GM23338 (cell line): ENCODE data around the gene AOPEP. TPM values are rescaled to one million over a fixed set of nuclear protein-coding genes. Genes with fewer than 3 reads are reported as not detected.

ENCODE experiments used
- ATAC-seq: fragments of 200-7000 bp; cut with Tn5 transposase; 3 replicates; pipeline ENCODE4 v1.9.1; 2020
- DNase-seq: peaks from one replicate; pipeline ENCODE4 v3.0.0-alpha.2; 2015; ENCODE audit warnings: low spot score
- H2AFZ ChIP-seq: fragments of 200-600 bp; sonication (generic); 2 replicates; pipeline ENCODE4 v1.8.0; 2016; ENCODE audit warnings: antibody characterized with exemption, mild to moderate bottlenecking, moderate library complexity
- H3F3A ChIP-seq: fragments of 200-600 bp; sonication (generic); replicated peaks from 2 replicates; pipeline ENCODE4 v1.8.0; 2017; ENCODE audit warnings: antibody characterized with exemption, mixed run types, low read depth
- H3K27ac ChIP-seq: fragments of 200-600 bp; sonication (generic); 2 replicates; pipeline ENCODE4 v1.6.1; 2016; ENCODE audit warnings: low read depth
- H3K27me3 ChIP-seq: fragments of 200-600 bp; sonication (generic); 2 replicates; pipeline ENCODE4 v1.8.0; 2016; ENCODE audit warnings: mild to moderate bottlenecking, mixed run types, moderate library complexity; ENCODE audit not compliant: insufficient read depth
- H3K36me3 ChIP-seq: fragments of 200-600 bp; sonication (generic); 2 replicates; pipeline ENCODE4 v1.8.0; 2016; ENCODE audit warnings: mild to moderate bottlenecking; ENCODE audit not compliant: insufficient read depth
- H3K4me1 ChIP-seq: fragments of 200-600 bp; sonication (generic); 2 replicates; pipeline ENCODE4 v1.8.0; 2016; ENCODE audit warnings: mild to moderate bottlenecking, moderate library complexity; ENCODE audit not compliant: insufficient read depth
- H3K4me2 ChIP-seq: fragments of 200-600 bp; sonication (generic); 2 replicates; pipeline ENCODE4 v1.7.1; 2017; ENCODE audit warnings: mixed run types
- H3K4me3 ChIP-seq: fragments of 200-600 bp; sonication (generic); 2 replicates; pipeline ENCODE4 v1.6.1; 2016; ENCODE audit warnings: mixed run types
- H3K79me2 ChIP-seq: fragments of 200-600 bp; sonication (generic); replicated peaks from 2 replicates; pipeline ENCODE4 v1.8.0; 2017; ENCODE audit warnings: mild to moderate bottlenecking; ENCODE audit not compliant: insufficient read depth
- H3K9me2 ChIP-seq: fragments of 200-600 bp; sonication (generic); 2 replicates; pipeline ENCODE4 v1.8.0; 2017; ENCODE audit not compliant: insufficient read depth
- H4K20me1 ChIP-seq: fragments of 200-600 bp; sonication (generic); replicated peaks from 2 replicates; pipeline ENCODE4 v1.8.0; 2017; ENCODE audit warnings: mild to moderate bottlenecking; ENCODE audit not compliant: insufficient read depth
- H3K27ac Mint-ChIP-seq: 2 replicates; pipeline ENCODE4 v1.8.0; 2020; ENCODE audit warnings: inconsistent platforms, mild to moderate bottlenecking, moderate library complexity, mixed read lengths
- H3K27me3 Mint-ChIP-seq: 3 replicates; pipeline ENCODE4 v1.8.0; 2022; ENCODE audit warnings: low read depth, mild to moderate bottlenecking, moderate library complexity, mixed read lengths, inconsistent platforms; ENCODE audit not compliant: insufficient read depth, poor library complexity
- H3K36me3 Mint-ChIP-seq: 3 replicates; pipeline ENCODE4 v1.8.0; 2021; ENCODE audit warnings: low read depth, mild to moderate bottlenecking, inconsistent platforms, moderate library complexity, mixed read lengths
- H3K4me1 Mint-ChIP-seq: 3 replicates; pipeline ENCODE4 v1.8.0; 2020; ENCODE audit warnings: mild to moderate bottlenecking, inconsistent platforms, mixed read lengths
- H3K4me3 Mint-ChIP-seq: 3 replicates; pipeline ENCODE4 v1.8.0; 2021; ENCODE audit warnings: moderate library complexity, mild to moderate bottlenecking, inconsistent platforms, mixed read lengths
- H3K9me3 Mint-ChIP-seq: 3 replicates; pipeline ENCODE4 v1.8.0; 2020; ENCODE audit warnings: moderate library complexity, mild to moderate bottlenecking, inconsistent platforms, mixed read lengths
- CREB1 ChIP-seq: fragments of 250-450 bp; sonication (Bioruptor Pico); IDR thresholded peaks from 2 replicates; pipeline ENCODE4 v1.5.0; 2020; ENCODE audit warnings: low read depth, mild to moderate bottlenecking, moderate library complexity
- EZH2 ChIP-seq: fragments of 200-600 bp; sonication (generic); IDR thresholded peaks from one replicate; pipeline ENCODE4 v1.8.0; 2017; ENCODE audit warnings: antibody characterized with exemption, mild to moderate bottlenecking, low read depth; ENCODE audit not compliant: unreplicated experiment
- EZH2phosphoT487 ChIP-seq: fragments of 200-600 bp; sonication (generic); IDR thresholded peaks from one replicate; pipeline ENCODE4 v1.8.1; 2018; ENCODE audit warnings: antibody characterized with exemption; ENCODE audit not compliant: unreplicated experiment
- JUNB ChIP-seq: IDR thresholded peaks from one replicate; pipeline ENCODE4 v1.6.1; 2016; ENCODE audit warnings: antibody characterized with exemption; ENCODE audit not compliant: unreplicated experiment
- NANOG ChIP-seq: IDR thresholded peaks from 2 replicates; pipeline ENCODE4 v1.6.1; 2016; ENCODE audit warnings: antibody characterized with exemption, borderline replicate concordance
- POLR2AphosphoS5 ChIP-seq: IDR thresholded peaks from 2 replicates; pipeline ENCODE4 v1.6.1; 2016; ENCODE audit warnings: antibody characterized with exemption, low read depth
- STAT1 ChIP-seq: IDR thresholded peaks from one replicate; pipeline ENCODE4 v1.6.1; 2016; ENCODE audit warnings: antibody characterized with exemption; ENCODE audit not compliant: unreplicated experiment
- ZNF114 ChIP-seq: fragments of 250-450 bp; sonication (Bioruptor Pico); IDR thresholded peaks from 2 replicates; pipeline ENCODE4 v1.5.0; 2020; ENCODE audit warnings: mild to moderate bottlenecking, moderate library complexity
- ZNF331 ChIP-seq: fragments of 250-450 bp; sonication (Bioruptor Pico); IDR thresholded peaks from 2 replicates; pipeline ENCODE4 v1.5.0; 2020; ENCODE audit warnings: low read depth, mild to moderate bottlenecking, moderate library complexity
- polyA plus RNA-seq: library from polyadenylated mRNA; unstranded; fragments of >200 nt; fragmentation: Nextera tagmentation; extraction: Ambion mirVana; gene quantifications from 2 replicates; pipeline ENCODE4 v1.2.1, GENCODE V29; 2016
- total RNA-seq: library from RNA; depleted of rRNA; stranded (reverse); fragments of >200 nt; shearing (Covaris generic); gene quantifications from 2 replicates; pipeline ENCODE4 v1.2.3, GENCODE V29; 2014
- TF ChIP-seq, protein P1 (sequence below): IDR thresholded peaks from 2 replicates; pipeline ENCODE4 v1.6.1; 2016; ENCODE audit warnings: antibody characterized with exemption
- TF ChIP-seq, protein P2 (sequence below), 2 experiments: fragments of 200-600 bp in 1 of 2; sonication (generic) in 1 of 2; conservative IDR thresholded peaks; 2 replicates each; pipeline versions ENCODE4 v1.5.1 to v1.6.1; 2016 to 2017; ENCODE audit warnings: antibody characterized with exemption in 2 of 2, low read depth in 2 of 2, mild to moderate bottlenecking in 2 of 2, moderate library complexity in 1 of 2
- TF ChIP-seq, protein P3 (sequence below): IDR thresholded peaks from one replicate; pipeline ENCODE4 v1.6.1; 2018; ENCODE audit warnings: antibody characterized with exemption; ENCODE audit not compliant: unreplicated experiment

Gene AOPEP
- total and polyA plus RNA-seq, 2 experiments from 2014 or later, result 7.0 to 16.5 TPM

DNA sequence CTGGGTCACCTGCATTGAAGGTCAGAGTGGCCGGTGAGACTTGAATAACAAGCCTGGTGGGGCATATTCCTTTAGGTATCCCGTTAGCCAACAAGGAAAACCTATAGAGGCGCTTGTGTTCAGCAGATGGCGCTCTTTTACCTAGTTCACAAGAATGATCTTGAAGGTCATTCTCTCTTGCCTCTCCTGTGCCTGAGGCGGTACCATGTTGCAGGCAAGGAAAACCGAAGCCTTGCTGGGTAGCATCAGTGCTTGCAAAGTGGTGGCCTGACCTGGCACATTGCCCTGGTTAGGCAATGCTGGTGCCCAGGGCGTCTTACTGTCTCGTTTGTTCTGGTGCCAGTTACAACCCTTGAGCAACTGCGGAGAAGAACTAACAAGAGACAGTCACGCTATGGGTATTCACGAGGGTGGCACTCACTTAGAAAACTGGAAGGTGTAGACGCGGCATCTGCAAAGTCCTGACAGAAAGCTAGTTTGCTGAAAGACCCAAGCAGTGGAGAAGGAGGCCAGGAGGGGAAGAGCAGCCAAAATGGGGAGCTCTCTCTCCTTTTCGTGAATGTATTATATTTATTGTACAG lies 56.7 kb downstream of the AOPEP start:
- Histone ChIP-seq H4K20me1 (no peaks in the 10 kb centered on the region), H2AFZ (no peak overlapping the region), H3K9me2 (no peaks in the 10 kb centered on the region), H3K4me1 (no peaks in the 10 kb centered on the region), H3K4me2 (no peak overlapping the region), H3K27ac (no peak overlapping the region), H3K27me3 (no peaks in the 10 kb centered on the region), H3K4me3 (no peak overlapping the region), H3K36me3 (no peaks in the 10 kb centered on the region), H3F3A (no peaks in the 10 kb centered on the region), H3K79me2 (no peaks in the 10 kb centered on the region)
- Mint-ChIP-seq H3K4me1 (peaks cover 15% of the 10 kb centered on the region), H3K27me3 (no peaks in the 10 kb centered on the region), H3K4me3 (no peak overlapping the region), H3K27ac (peak overlapping the region; percentile 49; the same call in 1 of the 2 replicates), H3K36me3 (no peaks in the 10 kb centered on the region), H3K9me3 (no peaks in the 10 kb centered on the region)
- ATAC-seq (peak; percentile 98), DNase-seq (peak; percentile 95)
- TF ChIP-seq, protein P1, sequence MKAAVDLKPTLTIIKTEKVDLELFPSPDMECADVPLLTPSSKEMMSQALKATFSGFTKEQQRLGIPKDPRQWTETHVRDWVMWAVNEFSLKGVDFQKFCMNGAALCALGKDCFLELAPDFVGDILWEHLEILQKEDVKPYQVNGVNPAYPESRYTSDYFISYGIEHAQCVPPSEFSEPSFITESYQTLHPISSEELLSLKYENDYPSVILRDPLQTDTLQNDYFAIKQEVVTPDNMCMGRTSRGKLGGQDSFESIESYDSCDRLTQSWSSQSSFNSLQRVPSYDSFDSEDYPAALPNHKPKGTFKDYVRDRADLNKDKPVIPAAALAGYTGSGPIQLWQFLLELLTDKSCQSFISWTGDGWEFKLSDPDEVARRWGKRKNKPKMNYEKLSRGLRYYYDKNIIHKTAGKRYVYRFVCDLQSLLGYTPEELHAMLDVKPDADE, result no peak
- TF ChIP-seq ZNF114 (CRISPR knock-in tag), result no peak
- TF ChIP-seq ZNF331 (CRISPR knock-in tag), result no peak
- TF ChIP-seq, protein P2, sequence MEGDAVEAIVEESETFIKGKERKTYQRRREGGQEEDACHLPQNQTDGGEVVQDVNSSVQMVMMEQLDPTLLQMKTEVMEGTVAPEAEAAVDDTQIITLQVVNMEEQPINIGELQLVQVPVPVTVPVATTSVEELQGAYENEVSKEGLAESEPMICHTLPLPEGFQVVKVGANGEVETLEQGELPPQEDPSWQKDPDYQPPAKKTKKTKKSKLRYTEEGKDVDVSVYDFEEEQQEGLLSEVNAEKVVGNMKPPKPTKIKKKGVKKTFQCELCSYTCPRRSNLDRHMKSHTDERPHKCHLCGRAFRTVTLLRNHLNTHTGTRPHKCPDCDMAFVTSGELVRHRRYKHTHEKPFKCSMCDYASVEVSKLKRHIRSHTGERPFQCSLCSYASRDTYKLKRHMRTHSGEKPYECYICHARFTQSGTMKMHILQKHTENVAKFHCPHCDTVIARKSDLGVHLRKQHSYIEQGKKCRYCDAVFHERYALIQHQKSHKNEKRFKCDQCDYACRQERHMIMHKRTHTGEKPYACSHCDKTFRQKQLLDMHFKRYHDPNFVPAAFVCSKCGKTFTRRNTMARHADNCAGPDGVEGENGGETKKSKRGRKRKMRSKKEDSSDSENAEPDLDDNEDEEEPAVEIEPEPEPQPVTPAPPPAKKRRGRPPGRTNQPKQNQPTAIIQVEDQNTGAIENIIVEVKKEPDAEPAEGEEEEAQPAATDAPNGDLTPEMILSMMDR (conservative IDR thresholded peaks at IDR 0.05; ENCODE audit: low read depth in 2 of 2), result peak; percentile 76 to 87

- Mint-ChIP-seq H3K27ac (no peak overlapping the region), H3K36me3 (no peaks in the 10 kb centered on the region), H3K27me3 (no peaks in the 10 kb centered on the region), H3K9me3 (no peaks in the 10 kb centered on the region), H3K4me3 (no peak overlapping the region), H3K4me1 (peaks cover 15% of the 10 kb centered on the region)
- Histone ChIP-seq H3K4me2 (no peak overlapping the region), H3K79me2 (no peaks in the 10 kb centered on the region), H3K4me1 (no peaks in the 10 kb centered on the region), H3K27ac (no peak overlapping the region), H3K27me3 (no peaks in the 10 kb centered on the region), H3K36me3 (no peaks in the 10 kb centered on the region), H2AFZ (no peak overlapping the region), H3K4me3 (no peak overlapping the region), H4K20me1 (no peaks in the 10 kb centered on the region), H3F3A (no peaks in the 10 kb centered on the region), H3K9me2 (no peaks in the 10 kb centered on the region)
- DNase-seq (no peak), ATAC-seq (no peak)
- TF ChIP-seq CREB1 (CRISPR knock-in tag) (no peak), POLR2AphosphoS5 (no peak), EZH2 (no peak), NANOG (no peak), EZH2phosphoT487 (no peak), ZNF331 (CRISPR knock-in tag) (no peak), STAT1 (no peak), ZNF114 (CRISPR knock-in tag) (no peak), JUNB (no peak)
- TF ChIP-seq, protein P1, result no peak
- TF ChIP-seq, protein P2 (conservative IDR thresholded peaks at IDR 0.05; ENCODE audit: low read depth in 2 of 2), result no peak
- TF ChIP-seq, protein P3, sequence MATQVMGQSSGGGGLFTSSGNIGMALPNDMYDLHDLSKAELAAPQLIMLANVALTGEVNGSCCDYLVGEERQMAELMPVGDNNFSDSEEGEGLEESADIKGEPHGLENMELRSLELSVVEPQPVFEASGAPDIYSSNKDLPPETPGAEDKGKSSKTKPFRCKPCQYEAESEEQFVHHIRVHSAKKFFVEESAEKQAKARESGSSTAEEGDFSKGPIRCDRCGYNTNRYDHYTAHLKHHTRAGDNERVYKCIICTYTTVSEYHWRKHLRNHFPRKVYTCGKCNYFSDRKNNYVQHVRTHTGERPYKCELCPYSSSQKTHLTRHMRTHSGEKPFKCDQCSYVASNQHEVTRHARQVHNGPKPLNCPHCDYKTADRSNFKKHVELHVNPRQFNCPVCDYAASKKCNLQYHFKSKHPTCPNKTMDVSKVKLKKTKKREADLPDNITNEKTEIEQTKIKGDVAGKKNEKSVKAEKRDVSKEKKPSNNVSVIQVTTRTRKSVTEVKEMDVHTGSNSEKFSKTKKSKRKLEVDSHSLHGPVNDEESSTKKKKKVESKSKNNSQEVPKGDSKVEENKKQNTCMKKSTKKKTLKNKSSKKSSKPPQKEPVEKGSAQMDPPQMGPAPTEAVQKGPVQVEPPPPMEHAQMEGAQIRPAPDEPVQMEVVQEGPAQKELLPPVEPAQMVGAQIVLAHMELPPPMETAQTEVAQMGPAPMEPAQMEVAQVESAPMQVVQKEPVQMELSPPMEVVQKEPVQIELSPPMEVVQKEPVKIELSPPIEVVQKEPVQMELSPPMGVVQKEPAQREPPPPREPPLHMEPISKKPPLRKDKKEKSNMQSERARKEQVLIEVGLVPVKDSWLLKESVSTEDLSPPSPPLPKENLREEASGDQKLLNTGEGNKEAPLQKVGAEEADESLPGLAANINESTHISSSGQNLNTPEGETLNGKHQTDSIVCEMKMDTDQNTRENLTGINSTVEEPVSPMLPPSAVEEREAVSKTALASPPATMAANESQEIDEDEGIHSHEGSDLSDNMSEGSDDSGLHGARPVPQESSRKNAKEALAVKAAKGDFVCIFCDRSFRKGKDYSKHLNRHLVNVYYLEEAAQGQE, result no peak
These were observed 57.4 kb downstream of the AOPEP start for GRCh38 chr9:94783928-94784327.
